GM18526 (cell line): ENCODE data around the gene PEAK1.

Source experiments
- POLR2A ChIP-seq: IDR thresholded peaks from 3 replicates; pipeline ENCODE4 v1.6.1; 2011; ENCODE audit not compliant: insufficient read length; ENCODE audit errors: extremely low read depth

The PEAK1 gene

DNA sequence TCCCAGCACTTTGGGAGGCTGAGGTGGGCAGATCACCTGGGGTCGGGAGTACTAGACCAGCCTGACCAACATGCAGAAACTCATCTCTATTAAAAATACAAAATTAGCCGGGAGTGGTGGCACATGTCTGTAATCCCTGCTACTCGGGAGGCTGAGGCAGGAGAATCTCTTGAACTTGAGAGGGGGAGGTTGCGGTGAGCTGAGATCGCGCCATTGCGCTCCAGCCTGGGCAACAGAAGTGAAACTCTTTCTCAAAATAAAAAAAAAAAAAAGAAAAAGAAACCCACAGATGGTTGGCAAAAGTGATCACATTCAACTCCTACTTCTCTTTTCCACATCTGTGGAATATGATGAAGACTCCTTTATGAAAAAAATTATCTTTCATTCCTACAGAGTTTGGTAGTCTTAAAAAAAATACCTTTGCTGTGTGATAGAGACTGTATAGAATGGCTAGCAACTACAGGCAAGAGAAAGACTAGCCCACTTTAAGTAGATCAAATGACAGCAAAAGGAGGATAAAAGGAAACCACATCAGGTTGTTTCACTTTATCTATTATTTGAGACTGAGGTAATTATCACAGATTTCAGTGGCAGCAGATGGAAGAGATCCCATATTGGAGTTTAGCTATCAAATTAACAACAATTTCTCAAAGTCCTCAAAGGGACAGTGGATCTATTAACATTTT lies 176.0 kb downstream of the PEAK1 start:
- TF ChIP-seq POLR2A = no peak

DNA sequence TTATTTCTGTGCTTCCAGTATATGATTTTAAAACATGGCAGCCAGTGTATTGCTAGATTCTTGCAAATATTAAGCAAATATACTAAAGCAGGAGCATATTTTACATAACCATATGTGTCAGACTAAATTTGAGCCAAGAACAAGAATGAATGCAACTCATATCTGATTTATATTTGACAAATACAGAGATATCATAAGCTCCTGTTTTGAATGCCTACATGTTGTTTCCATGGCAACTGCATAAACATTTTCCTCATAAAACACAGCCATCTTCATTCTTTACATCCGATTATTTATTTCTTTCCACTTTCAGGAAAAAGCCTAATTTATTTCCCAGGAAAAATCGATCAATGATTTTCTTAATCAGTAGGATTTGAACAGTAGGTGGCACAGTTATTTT lies 176.8 kb downstream of the PEAK1 start:
- no peak for TF ChIP-seq POLR2A

DNA sequence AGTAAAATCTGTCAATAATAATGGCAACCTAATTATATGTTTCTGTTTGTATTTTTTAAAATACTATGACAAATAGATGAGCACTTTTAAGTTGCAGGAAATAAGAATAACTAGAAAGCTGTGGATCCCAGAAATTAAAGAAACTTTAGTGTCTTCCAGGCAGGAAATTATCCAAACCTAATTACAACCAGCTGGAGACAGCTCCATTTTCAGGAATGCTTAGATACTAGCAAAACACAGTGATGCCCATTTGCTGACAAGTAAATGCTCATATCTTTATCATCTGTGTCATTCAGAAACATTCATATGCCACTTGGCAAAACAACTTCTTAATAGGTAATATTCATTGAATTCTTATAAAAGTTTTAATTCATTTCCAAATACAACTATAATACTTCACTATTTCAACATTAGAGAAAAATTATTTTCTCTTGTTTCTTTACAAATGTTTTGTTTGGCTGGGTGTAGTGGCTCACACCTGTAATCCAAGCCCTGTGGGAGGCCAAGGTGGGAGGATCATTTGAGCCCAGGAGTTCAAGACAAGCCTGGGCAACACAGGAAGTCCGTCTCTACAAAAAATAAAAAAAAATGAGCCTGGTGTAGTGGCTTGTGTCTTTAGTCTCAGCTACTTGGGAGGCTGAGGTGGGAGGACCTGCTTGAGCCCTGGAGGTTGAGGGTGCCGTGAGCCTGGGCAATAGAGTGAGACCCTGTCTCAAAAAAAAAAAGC lies 179.9 kb downstream of the PEAK1 start:
- no peak for TF ChIP-seq POLR2A

DNA sequence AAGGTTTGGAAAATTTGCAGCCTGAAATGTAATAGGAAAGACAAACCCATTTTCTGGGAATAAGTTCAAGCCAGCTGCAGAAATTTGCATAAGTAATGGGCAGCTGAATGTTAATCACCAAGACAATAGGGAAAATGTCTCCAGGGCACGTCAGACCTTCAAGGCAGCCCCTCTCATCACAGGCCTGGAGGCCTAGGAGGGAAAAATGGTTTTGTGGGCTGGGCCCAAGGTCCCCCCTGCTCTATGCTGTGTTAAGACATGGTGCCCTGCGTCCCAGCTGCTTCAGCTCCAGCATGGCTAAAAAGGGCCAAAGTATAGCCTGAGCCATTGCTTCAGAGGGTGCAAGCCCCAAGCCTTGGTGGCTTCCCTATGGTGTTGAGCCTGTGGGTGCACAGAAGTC lies 184.3 kb downstream of the PEAK1 start:
- no peak for TF ChIP-seq POLR2A

DNA sequence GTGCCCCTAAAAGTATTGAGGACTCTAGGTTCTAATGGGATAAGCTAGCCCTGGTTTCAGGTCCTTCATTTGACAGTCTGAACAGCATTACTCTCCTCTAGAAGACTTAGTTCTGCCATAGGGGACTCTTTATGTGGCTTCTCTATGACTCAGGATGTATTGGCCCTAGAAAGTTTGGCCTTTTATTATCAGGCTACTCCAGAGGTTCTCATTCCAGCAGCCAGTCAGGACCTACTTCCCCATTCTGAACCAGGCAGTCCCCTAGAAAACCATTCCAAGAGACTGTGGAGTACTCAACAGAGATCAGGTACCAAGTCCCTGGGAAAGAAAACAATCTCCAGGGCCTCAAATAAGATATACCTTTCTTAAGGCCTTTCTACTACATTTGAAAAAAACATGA lies 191.1 kb downstream of the PEAK1 start:
- TF ChIP-seq POLR2A = no peak

DNA sequence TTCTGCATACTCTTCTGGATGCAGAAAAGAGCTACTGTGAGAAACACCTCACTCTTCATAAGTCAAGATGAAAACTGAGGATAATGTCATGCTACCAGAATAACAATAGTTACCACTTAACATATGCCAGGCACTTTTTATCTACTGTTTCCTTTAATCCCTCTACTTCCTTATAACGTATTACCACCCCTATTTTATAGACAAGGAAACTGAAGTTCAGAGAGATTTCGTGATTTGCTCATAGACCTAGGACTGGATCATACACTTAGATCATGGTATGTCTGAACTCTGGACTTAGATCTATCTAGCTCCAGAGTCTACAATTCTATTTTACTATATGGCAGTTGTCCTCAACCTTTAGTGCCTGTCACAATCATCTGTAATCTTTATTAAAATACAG lies 193.3 kb downstream of the PEAK1 start:
- no peak for TF ChIP-seq POLR2A

DNA sequence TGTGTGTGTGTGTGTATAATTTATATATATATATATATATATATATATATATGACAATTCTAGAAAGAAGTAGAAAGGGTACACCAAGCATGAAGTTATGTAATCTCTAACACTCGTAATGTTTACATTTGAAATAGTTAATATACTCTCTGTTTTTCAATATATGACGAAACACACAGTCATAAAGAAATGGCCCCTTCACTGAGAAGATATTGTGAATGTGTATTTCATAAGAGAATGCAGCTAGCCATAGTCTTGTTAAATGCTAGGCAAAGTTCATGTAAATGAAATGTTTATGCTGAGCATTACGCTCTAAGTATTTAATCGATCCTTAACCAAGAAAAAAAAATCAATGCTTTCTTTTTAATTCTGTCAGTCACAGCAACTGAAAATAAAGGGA lies 194.3 kb downstream of the PEAK1 start:
- TF ChIP-seq POLR2A = no peak

DNA sequence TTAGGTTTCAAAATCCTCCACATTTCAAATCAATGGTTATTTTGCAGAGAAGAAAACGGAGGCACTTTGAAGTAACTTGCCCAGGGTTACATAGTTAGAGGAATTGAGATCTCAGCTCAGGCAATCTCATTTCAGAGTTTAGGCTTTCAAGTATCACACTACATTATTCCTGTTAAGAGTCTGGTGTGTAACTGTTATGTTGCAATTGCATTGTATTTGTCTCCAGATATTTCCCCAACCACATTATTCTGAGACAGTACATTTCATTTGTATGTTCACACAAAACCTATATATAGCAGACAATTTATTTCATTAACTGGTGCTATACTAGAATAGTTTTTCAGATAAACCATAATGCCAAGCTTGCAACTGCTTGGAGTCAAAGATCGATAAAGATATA lies 194.8 kb downstream of the PEAK1 start:
- no peak for TF ChIP-seq POLR2A

DNA sequence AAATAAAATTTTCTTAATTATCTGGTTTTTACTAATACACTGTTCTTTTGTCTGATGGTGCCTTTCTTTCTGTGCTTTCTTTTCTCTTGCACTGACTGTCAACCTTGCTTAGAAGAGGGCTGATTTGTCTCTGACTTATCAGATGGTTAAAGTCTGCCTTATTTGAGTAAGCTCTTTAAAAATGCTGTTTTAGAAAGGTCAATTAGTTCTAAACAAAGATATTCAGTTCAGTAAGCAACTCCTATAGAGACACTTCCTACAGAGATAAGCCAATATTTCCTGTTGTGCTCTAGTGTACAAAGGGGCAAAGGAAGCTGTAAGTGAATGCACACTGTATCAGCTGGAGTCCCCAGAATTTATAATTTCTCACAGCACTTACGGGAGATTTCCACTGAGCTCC lies 195.6 kb downstream of the PEAK1 start:
- no peak for TF ChIP-seq POLR2A

DNA sequence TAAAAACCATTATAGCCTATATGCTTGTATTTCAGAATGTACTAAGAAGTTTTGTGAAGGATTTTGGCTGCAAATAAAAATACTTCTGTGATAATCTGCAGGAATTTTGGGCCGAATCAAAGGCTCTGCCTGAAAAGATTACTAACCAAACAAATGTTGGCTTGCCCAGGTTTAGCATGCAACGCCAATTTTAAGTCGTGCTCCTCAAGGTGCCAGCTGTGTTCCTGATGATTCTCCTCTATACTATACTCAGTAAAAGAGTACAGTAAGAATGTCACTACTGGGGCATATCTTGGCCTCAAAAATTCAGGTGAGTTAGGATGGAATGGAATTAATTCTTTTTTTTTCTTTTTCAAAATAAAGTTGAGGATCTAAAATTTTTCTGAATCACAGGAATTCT lies 198.2 kb downstream of the PEAK1 start:
- TF ChIP-seq POLR2A = no peak

DNA sequence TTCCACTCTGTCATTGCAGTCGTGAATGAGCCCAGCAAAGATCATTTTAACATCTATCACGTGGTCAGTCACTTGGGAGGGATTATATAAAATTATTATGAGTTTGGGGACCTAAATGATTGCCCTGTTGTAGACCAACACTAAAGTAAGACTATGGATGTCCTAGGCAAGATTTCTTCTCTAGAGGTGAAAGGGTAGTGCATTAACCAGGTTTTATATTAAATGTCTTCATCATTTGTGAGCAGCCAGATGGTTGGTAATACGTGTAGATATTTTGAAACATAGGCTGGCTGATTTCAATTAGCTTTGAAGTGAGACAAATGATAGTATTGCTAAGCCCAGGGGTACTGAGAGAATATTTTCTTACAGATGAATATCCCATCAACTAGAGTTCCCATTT lies 198.7 kb downstream of the PEAK1 start:
- no peak for TF ChIP-seq POLR2A

DNA sequence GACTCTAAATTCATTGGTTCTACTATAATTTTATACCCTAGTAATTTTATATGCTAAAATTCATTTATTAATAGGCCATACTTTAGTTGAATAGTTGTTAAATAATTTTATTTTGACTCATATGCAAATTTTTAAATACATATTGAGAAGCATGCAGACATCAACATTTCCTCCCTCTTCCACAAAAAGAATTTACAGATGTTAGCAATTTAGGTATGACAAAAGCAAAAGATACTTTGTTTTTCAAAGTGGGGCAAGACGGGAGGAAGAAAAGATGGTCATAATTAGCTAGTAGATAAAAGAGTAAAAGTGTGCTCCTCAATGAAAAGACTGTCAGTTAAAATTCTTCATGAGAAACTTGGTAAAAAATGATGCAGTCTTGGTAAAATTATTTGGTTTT lies 200.1 kb downstream of the PEAK1 start:
- TF ChIP-seq POLR2A = no peak

DNA sequence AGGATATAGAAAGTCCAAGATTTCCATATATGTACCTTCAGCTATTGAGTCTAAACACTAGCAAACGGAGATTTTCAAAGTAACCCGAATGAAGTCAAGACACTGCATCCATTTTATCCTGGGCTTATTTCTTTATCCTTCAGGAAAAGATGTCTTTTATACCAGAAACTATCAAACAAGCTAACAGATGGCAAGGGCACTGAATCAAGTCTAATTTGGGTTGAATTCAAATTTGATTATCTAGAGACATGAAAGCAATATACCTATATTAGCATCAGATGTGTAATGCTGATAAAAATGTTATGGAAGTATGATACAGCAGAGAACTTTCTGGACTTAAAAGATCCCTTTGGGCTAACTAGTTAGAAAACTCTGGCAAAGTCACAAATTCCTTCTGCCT lies 210.7 kb downstream of the PEAK1 start:
- TF ChIP-seq POLR2A = no peak

DNA sequence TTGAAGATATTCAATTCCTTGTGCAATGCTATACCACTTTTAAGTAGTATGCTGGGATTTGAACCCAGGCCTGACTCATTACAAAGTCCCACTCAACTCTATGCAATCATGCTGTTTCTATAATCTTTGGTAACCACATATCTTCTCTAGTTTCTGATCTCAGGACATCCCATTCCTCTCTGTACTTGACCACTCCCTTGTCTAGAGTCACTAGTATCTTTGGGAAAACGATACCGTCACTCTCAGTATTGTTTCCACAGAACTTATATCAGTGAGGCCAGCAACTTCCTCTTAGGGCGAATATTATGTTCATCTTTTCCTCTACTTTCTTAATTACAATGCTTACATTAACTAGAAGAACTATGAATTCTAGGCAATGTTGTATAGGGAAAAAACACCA lies 211.7 kb downstream of the PEAK1 start:
- TF ChIP-seq POLR2A = no peak

DNA sequence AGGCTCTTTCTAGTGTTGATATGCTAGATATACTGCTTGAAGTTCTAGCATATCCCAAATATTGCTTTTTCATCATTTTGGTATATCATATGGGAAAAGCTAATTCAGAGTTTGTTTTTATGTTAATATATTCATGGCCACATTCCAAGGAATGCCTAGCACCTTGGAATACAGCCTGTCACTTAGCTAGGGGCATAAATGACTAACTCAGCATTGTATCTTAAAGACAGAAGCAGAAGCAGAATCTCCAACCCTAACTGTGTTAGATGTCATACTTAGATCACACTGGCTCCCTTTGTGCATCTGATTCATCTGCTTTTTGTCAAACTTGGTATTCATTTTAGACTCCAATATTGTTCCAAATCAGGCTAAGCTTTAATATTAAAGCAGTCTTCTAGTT lies 218.2 kb downstream of the PEAK1 start:
- no peak for TF ChIP-seq POLR2A

DNA sequence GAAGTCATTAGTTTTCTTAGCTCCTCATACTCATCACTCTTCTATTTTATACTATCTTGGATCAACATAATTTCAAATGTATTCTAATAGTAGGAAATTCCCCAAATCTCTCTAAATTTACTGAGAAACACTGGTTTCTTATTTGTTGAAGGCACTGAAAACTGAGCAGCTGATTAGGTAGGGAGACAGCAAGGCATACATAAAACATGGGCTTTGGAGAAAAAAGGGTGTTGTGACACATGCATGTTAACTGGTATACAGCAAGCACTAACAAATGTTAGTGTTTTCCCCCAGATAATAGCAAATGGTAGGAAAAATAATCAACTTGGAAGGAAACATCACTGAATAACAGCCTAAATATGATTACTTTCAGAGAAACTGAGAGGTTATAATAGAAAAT lies 223.5 kb downstream of the PEAK1 start:
- TF ChIP-seq POLR2A = no peak

DNA sequence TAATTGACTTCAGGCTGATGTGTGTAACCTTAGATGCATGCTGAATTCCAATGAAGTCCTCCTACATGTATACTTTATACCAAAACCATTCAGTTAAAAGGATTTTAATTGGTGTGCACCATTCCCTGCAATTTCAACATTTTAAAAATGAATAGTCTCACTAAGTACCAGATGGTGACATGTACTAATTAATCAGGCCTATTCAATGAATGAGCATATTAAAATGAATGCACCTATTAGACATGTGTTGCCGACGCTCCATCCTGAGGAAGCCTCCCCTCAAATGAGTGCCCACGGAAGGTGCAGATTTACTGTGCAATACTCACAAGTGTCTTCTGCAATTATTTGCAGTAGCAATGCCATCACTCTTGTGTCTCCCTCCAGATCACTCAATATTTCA lies 224.3 kb downstream of the PEAK1 start:
- TF ChIP-seq POLR2A = no peak
